ENCODE measurements around the gene TMEM201.

The TMEM201 gene

DNA sequence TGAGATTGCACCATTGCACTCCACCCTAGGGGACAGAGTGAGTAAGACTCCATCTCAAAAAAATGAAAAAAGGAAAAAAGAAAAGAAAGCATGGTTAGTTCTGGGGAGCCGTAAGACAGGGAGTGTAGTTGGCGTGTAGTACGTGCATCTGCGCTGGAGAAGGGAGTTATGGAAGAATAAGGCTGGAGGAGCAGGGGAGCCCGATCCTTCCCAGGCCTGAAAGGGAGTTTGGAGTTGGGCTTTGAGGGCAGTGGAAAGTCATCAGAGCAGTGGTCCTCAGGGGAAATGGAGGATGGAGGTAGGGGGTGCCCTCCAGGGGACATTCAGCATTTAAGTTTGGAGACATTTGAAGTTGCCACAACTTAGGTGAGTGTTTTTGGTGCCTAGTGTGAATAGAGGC is 11.3 kb upstream of the TMEM201 start:
- no peak for DNase-seq (ENCODE audit: low read depth in 2 of 3, low spot score in 1 of 3)

DNA sequence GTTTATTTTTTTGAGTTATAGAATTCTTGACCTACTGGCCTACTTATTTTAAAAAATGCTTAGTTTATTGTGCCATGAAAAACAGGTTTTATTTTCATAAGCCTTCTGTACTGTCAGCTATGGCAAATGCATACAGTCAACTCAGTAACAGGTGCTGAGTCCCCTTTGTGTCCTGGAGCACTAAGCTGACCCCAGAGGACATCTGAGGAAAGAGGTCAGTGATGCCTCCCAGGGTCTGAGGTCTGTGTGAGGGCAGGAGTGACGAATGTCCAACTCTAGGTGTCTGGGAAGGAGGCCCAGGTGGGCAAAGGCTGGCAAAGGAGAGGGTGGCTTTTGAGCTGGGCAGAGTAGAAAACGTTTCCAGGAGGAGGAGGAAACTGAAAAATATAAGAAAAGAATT is 7.8 kb upstream of the TMEM201 start:
- no peak for DNase-seq (ENCODE audit: low read depth in 2 of 3, low spot score in 1 of 3)

DNA sequence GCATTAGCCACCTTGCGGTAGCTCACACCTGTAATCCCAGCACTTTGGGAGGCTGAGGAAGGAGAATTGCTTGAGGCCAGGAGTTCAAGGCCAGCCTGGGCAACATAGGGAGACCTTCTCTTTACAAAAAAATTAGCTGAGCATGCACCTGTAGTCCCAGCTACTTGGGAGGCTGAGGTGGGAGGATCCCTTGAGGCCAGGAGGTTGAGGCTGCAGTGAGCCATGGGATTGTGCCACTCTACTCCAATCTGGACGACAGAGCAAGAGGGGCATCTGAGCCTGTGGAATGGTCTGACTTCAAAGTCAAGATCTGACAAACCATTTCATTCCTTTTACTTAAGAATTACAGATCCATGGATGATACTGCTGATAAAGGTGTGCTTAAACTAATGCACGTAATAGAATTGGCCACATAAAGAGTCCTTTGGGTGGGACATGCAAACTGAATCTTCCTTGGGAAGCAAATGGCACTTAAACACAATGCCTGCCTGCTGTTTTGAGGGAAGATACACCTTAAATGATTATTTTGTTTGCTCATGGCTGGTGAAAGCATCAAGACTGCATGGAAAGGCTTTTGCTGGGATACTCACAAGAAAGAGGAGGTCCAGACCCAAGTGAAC is 2.5 kb upstream of the TMEM201 start:
- no peak for DNase-seq (ENCODE audit: low read depth in 2 of 3, low spot score in 1 of 3)

DNA sequence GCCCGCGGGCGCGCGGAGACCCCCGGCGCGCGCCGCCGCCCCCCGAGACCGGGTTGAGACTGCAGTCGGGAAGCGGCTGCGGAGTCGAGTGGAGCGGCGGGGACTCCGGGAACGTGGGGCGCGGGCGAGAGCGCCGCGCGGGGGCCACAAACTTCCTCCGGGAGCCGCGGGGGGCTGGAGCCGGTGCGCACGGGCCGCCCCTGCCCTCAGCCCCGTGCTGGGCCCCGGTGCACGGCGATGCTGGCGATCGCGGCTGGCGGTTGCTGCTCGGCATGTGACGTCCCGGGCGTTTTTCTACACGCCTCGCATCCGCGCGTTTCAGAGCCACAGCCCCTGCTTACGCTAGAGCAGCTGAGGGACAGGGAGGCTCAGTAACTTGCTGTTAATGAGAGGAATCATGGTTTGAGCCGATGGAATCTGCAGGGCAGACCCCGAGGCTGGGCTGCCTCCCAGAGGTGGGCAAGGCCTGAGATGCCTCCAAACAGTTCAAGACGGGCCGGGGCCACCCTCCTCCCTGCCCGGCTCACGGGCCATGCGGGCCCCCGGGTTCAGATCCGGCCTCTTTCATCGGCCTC is 520 bp downstream of the TMEM201 start:
- DNase-seq (ENCODE audit: low read depth in 2 of 3, low spot score in 1 of 3), result peak in 2 of 3 donors; percentile 25 to 28

DNA sequence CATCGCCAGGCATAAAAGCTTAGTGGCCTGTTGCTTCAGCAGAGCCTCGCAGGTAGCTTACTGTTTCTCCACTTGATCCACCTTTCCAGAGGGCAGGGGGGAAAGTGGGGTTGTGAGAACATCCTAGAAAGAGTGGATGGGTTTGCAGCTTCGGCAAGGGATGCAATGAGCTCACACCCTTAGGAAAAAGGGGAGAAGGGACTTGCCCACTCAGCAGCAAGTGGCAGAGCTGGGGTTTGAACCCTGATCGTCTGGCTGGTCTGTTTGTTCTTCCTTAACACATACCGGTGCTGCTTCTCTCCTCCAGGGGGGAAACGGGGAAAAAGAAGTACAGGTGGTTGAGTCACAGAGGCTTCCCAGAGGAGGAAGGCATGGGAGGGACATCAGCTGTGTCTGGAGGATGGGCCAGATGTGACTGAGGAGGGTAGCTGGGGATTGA is 1.0 kb downstream of the TMEM201 start:
- no peak for DNase-seq (ENCODE audit: low read depth in 2 of 3, low spot score in 1 of 3)

DNA sequence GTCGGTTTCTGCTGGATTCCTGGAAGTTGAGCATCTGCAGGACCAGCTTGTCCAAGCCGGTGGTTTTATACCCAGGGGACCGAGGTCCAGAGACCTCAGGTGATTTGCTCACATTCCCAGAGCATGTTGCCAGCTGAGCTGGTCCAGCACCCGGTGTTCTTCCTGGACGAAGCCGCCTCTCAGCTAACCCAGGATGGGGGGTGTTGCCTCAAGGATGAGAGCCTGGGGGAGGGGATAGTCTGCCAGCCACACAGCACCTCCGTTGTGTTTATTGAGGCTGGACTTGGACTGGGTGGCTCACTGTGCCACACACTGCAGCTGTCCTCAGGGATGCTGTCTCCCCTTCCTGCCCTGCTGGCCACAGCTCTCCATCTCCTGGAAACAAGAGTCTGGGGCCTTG is 1.5 kb downstream of the TMEM201 start:
- no peak for DNase-seq (ENCODE audit: low read depth in 2 of 3, low spot score in 1 of 3)

DNA sequence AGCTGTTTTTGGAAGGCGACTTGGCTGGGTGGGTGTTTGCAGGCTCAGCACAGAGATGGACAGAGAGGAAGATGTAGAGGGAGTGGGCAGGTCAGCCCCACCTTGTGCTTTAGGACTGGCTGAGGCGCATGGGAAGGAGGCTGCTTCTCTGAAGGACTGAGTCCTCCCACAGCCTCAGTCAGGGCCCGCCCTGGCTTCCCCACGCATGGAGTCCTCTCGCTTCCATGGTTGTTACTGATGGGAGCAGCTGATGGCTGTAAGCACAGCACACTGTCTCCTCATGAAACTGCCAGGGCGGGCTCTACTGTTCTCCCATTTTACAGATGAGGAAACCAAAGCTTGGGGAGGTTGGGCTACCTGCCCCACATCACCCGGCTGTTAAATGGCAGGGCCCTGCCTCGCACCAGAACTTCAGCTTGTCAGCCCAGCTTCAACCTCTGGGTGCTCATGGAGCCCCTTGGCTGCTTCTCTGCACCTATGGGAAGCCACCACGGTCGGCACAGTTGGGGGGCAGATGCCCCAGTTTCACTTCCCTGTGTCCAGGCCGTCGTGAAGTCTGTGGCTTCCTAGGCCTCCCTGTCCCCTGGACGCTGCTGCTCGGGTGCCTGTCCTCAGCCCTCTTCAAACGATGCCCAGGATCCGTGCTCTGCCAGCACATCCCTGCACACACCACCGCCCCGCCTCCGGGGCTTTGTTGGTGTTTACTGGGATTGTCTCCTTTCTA is 2.4 kb downstream of the TMEM201 start:
- no peak for DNase-seq (ENCODE audit: low read depth in 2 of 3, low spot score in 1 of 3)

DNA sequence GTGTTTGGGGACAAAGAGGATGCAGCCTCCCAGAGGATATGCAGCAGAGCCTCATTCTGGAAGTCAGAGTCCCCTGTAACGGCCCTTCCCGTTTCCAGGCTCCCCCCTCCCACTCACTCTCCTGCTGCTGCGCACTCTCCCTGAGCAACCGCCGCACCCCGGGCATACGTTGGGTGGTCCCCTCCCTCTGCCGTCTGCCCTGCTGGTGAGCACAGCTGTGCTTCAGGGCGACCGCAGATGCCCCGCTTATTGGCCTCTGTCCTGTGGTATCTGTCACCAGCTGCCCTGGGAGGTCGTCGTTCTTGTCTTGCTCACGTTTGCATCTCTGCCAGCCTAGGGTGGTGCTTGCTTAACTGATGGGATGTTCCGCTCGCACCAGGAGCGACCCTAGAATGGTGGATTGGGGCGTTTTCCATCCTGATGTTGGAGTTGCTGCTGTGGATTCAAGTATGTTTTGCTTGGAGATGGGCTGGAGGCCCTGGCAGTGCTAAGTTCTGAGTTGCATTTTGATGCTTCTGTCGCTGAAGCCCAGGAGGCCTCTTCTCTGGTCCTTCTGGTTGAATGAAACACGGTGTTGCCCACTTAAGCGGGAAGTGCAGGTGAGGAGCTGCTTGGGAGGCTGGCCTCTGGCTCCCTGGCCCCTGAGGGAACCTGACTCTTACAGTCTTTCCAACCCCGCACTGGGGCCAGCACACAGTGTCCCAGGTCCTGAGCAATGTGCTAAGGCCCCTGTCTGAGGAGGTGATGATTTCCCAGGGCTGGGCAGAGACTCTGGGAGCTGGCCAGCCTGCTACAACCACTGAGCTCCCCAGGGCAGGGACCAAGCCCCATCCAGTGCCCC is 3.2 kb downstream of the TMEM201 start:
- no peak for DNase-seq (ENCODE audit: low read depth in 2 of 3, low spot score in 1 of 3)

DNA sequence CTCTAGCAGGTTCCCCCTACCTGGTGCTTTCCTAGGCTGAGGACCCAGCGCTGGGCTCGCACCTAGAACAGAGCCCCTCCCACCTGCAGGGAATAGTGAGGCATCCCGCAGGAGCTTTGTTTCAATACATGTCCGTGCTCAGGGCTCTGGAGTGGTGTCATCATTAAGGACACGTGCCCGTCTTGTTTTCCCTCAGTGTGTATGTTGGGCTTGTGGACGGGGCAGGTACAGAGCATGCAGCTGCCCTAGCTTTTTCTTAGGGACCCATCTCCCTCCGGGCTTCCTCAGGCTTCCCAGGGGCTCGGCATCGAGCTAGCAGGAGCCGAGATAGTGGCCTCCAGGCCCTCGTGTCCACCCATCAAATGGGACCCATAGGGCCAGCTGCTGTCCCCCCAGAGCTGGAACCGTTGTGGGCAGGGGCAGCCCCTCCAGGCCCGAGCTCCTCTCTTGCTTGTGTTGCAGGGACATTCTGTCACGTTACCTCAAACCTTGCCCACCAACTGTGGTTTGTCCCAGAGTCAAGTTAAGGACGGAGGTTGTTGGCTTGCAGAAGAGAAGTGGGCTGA is 3.9 kb downstream of the TMEM201 start:
- DNase-seq (ENCODE audit: low read depth in 2 of 3, low spot score in 1 of 3), result no peak

DNA sequence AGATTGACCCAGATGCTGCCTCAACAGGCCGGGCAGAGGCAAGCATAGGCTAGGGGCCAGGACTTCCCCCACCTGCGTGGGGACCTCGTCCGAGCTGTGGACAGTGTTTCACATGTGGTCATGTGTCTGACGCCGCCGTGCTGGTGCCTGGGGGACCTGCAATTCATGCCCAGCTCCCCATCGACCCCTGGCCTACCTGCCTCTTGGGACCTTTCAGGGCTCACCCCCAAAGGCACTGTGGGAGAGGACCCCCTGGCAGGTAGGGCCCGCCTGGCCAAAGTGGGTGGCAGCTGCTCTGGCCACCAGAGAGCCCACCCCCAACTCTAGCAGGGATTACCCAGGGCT is 4.4 kb downstream of the TMEM201 start:
- DNase-seq (ENCODE audit: low read depth in 2 of 3, low spot score in 1 of 3), result no peak

DNA sequence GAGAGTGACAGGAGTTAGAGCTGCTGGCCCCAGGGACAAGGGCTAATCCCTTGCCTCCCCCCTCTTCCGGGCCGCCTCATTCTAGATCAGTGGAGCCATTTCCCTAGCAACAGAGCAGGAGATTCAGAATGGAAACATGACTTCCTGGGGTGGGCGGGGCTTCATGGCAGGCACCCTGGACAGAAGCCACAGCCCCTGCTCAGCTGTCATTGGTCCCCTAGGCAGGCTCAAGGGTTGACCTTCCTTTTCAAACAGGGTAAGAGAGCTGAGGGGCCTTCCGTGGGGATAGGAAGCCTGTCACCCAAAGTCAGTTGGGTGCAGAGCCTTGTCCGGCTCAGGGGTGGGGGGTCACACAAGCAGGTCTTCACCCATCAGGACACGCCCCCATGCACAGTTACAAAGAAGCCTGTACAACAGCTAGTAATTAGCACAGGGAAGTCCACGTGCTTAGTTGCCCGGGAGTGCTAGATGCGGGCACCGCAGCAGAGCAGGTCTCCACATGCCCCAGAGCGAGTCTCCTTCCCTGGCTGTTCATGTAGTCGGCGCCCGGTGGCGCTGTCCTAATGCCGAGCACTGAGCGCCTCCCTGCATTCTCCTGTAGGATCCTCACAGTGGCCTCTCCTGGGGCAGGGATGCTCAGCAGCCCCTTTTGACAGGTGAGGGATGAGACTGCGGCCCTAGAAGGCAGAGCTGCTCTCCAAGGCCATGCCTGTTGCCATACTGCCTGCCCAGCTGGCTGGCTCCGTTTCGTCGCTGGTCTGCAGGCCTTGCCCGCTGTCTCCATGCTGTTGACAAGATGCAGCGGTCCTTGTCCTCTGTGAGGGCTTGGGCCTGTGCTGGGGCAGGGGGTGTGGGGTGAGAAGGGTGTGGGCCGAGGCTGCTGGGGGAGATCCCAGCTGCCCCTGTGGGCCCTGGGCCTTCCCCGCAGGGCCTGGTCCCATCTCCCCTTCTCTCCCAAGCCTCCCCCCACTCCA is 5.1 kb downstream of the TMEM201 start:
- DNase-seq (ENCODE audit: low read depth in 2 of 3, low spot score in 1 of 3), result peak; percentile 16 to 39 (median 25)

DNA sequence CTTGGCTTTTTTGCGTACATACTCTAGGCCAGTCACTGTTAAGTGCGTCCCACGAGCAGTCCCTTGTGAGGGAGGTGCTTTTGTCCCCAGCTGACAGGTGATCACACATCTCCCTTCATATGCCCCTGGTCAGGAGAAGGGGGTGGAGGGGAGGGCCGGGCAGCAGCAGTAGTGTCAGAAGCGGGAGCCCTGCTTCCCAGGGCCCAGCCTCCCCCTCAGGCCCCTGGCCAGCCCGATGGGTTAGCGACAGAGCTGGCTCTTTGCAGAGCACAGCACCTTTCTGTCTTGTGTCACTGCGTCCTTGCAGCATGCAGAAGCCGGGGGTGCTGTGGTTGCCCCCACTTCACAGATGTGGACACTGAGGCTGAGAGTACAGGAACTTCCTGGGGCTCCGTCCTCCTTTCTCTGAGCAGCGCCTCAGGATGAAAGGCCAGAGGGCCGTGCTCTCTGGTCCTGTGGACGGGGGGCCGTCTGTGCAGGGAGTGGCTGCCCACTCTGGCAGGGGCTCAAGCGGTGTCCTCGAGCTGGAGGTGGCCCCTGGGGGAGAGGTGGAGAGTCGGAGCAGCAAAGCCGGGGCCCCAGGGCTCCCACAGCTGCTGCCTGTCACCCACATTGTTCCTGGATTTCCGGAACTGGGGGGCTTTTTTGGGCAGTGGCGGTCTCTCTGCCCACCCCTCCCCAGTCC is 5.9 kb downstream of the TMEM201 start:
- DNase-seq (ENCODE audit: low read depth in 2 of 3, low spot score in 1 of 3), result no peak

DNA sequence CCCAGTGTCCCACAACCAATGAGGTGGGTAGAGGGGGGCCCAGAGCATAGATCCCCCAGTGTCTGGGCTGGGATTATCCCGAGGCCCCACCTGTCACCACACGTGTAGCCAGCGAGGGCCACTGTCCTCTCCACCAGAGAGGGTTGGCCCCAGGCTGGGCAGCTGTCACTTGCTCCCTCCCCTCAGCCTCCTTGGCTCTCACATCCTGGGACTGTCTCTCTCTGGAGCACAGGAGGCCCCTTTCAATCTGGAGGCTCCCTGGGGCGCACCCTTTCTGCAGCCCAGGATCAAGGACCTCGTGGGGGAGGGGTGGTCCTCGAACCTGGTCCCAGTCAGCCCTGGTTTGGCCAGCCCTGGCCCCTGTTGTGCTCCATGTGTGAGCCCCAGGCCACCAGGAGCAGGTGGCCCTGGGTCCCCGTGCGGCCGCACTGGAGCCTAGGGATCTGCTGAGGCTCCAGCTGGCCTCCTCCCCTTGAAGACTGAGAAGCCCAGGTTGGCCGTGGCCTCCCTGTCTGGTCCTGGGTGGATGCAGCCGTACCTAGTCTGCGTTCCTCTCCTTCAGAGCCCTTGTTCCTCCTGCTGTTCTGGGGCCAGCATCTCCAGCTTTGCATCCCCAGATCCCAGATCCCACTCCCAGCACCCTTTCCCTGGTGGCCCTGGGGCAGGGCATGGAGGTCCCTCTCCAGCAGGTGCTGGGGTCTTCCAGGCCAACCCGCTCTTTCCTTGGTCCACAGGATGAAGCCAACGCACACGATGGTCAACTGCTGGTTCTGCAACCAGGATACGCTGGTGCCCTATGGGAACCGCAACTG is 6.7 kb downstream of the TMEM201 start:
- DNase-seq (ENCODE audit: low read depth in 2 of 3, low spot score in 1 of 3), result no peak

DNA sequence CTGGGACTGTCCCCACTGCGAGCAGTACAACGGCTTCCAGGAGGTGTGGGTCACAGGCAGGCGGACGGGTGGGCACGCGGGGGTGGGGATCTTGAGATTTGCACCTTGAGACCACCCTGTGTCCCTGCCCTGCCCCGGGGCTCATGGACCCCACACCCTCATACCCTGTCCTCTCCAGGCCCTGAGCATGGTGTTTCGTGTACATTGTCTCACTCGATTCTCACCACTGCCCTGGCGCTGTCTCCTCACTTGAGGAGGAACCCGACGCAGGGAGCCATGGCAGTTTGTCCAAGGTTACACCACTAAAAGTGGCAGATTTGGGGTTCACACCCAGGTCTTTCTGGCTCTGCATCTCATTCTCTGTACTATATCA is 7.2 kb downstream of the TMEM201 start:
- DNase-seq (ENCODE audit: low read depth in 2 of 3, low spot score in 1 of 3), result no peak

DNA sequence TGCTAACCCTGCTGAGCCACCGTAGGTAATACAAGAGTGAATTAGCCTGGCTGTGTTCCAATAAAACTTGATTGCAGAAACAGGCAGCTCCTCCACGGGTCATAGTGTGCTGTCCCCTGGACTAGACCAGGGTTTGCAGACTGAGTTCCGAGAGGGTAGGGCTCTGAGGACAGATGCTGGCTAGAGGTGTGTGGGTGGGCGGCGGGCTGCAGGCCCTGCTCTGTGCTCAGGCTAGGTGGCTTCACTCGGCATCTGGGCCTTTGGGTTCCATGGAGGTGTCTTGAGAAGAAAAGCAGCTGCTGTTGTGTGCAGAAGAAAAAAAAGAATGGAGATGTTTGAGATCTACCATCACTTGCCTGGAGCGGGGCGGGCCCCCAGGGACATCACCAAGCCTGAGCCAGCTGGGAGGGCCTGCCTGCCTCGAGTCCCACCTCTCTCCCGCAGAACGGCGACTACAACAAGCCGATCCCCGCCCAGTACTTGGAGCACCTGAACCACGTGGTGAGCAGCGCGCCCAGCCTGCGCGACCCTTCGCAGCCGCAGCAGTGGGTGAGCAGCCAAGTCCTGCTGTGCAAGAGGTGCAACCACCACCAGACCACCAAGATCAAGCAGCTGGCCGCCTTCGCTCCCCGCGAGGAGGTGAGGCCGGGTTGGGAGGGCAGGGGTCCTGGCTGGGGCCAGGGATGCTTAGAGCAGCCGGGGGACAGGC is 7.9 kb downstream of the TMEM201 start:
- DNase-seq (ENCODE audit: low read depth in 2 of 3, low spot score in 1 of 3), result no peak

DNA sequence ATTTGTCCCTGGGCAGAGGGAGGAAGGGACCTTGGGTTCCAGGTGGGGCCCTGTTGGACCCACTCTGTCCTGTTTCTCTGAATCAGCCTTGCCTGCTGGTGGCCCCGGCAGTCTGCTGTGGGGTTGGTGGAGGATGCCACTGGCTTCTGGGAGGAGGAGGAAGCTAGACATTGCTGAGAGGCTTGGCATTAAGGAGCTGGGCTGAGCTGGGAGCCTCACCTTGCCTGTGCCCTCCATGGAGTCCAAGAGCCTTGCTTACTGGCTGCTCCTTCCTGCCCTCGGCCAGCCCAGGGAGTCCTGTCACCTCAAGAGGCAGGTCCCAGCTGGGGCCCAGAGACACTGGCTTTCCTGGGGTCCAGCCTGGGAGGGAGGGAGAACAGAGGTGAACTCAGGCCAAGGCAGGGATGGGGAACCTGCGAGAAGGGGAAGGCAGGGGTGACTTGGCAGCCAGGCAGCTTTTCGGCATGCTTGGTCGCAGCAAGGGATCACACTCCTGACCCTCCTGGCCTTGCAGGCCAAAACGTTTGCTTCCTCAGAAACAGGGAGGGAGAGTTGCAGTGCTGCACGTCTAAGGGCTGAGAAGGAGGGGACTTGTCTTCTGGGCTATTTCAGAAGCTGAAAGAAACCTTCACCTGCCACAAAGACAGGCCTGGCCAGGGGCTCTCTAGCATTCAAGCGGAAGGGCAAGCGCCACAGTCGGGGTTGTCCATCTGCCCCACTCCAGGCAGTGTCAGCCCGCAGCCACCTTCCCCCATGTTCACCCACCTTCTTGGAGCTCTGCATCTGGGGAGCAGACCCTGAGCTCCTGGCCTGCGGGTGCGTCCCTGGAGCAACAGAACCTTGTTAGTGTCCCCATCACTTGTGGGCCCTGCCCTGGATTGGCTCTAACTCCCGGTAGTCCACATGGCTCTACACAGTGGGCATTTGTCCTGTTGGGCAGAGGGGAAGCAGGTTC is 8.9 kb downstream of the TMEM201 start:
- no peak for DNase-seq (ENCODE audit: low read depth in 2 of 3, low spot score in 1 of 3)

DNA sequence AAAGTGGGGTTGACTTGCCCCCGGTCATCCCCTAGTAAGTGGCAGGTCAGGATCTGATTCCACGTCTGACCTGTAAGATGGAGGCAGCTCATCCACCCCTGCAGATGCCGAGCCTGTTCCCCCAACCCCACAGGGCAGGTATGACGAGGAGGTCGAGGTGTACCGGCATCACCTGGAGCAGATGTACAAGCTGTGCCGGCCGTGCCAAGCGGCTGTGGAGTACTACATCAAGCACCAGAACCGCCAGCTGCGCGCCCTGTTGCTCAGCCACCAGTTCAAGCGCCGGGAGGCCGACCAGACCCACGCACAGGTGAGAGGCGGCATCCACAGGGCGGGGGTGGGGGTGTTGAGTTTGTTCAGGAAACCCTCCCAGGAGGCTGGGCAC is 9.6 kb downstream of the TMEM201 start:
- DNase-seq (ENCODE audit: low read depth in 2 of 3, low spot score in 1 of 3), result no peak
